GM10266 (cell line): ENCODE results near the gene BRS3.
"Not testable (repeated sequence)": the region's sequence is repeated elsewhere in the genome, so short reads cannot be mapped to it uniquely, and the experiment has no call there.

Source experiments
- DNase-seq: peaks from one replicate; pipeline ENCODE4 v3.0.0; 2012; ENCODE audit errors: extremely low spot score
- CTCF ChIP-seq: IDR thresholded peaks from 2 replicates; pipeline ENCODE4 v1.5.1; 2012; ENCODE audit warnings: mild to moderate bottlenecking, low read depth; ENCODE audit not compliant: control insufficient read depth, insufficient read depth; ENCODE audit errors: missing control alignments

BRS3 gene

GRCh38 chrX:136487647-136488046 is at the start of gene BRS3:
Gene BRS3 (plus strand): TSS chrX:136487947. CDS start chrX:136488115, 168 bp downstream.
- DNase-seq = no peak
- TF ChIP-seq CTCF = no peak

GRCh38 chrX:136438192-136438591 is 49.6 kb upstream of the BRS3 start:
- no peak for TF ChIP-seq CTCF
- DNase-seq = no peak

GRCh38 chrX:136445674-136446073 is 42.1 kb upstream of the BRS3 start:
- not testable (repeated sequence) for DNase-seq

GRCh38 chrX:136446208-136446607 is 41.5 kb upstream of the BRS3 start:
- no peak for TF ChIP-seq CTCF
- no peak for DNase-seq

- TF ChIP-seq CTCF = no peak
- no peak for DNase-seq
These were observed 40.4 kb upstream of the BRS3 start for GRCh38 chrX:136447308-136447707.

- DNase-seq = no peak
- TF ChIP-seq CTCF = no peak
These were observed 39.8 kb upstream of the BRS3 start for GRCh38 chrX:136447968-136448367.

- TF ChIP-seq CTCF = no peak
These were observed 37.5 kb upstream of the BRS3 start for GRCh38 chrX:136450050-136450830.

More at GRCh38 chrX:136450050-136450830, 37.5 kb upstream of the BRS3 start:
- DNase-seq = no peak
